VCaP (cell line): ENCODE data around the gene ANKUB1.
A peak's percentile ranks its signal among the peaks of the same experiment; 100 is the strongest.

Source experiments
- H3K27ac ChIP-seq: fragments of 450-650 bp; 2 replicates; pipeline ENCODE4 v1.5.1; 2017
- CTCF ChIP-seq: fragments of 450-650 bp; conservative IDR thresholded peaks from 2 replicates; pipeline ENCODE4 v1.5.1; 2017; ENCODE audit warnings: mild to moderate bottlenecking, moderate library complexity

Gene ANKUB1

GRCh38 chr3:149720918-149721317 lies 71.4 kb downstream of the ANKUB1 start:
- no peak for TF ChIP-seq CTCF
- no peak overlapping the region for H3K27ac ChIP-seq

GRCh38 chr3:149717391-149718056 lies 74.8 kb downstream of the ANKUB1 start:
- no peak overlapping the region for H3K27ac ChIP-seq
- TF ChIP-seq CTCF: peak; percentile 77

- no peak overlapping the region for H3K27ac ChIP-seq
- TF ChIP-seq CTCF: no peak
Observed at GRCh38 chr3:149716984-149717383, 75.4 kb downstream of the ANKUB1 start.

GRCh38 chr3:149715247-149715646 lies 77.1 kb downstream of the ANKUB1 start:
- H3K27ac ChIP-seq: no peak overlapping the region
- TF ChIP-seq CTCF: no peak

GRCh38 chr3:149713730-149714654 lies 78.4 kb downstream of the ANKUB1 start:
- TF ChIP-seq CTCF: no peak
- H3K27ac ChIP-seq: no peak overlapping the region
